ENCODE results near the gene GPX3. TPM values are rescaled to one million over a fixed set of nuclear protein-coding genes. Genes with fewer than 3 reads are reported as not detected.
A peak's percentile ranks its signal among the peaks of the same experiment; 100 is the strongest.

GPX3 gene
- total and polyA plus RNA-seq, 2 of the 13 experiments (the other 11 are each of a cell fraction or from before 2014, with no cell fraction given) = 33.8 to 1,892 TPM

GRCh38 chr5:151030379-151030778 is 10.0 kb downstream of the GPX3 start:
- intact Hi-C loops (cut with micrococcal nuclease; ENCODE audit: unreplicated experiment) = no loop called here
- peak; percentile 27 for ATAC-seq
- peaks cover 15% of the 10 kb centered on the region; the same call in 1 of the 2 replicates for H4K20me1 ChIP-seq (ENCODE audit: insufficient read depth, low read length)
- peaks cover under 1% of the 10 kb centered on the region for H3K4me1 ChIP-seq (ENCODE audit: insufficient read depth, low read length)
- POLR2A ChIA-PET = no interaction called here
- no peak overlapping the region for H3K4me2 ChIP-seq (ENCODE audit: low read depth, low read length)
- H3K9ac ChIP-seq (ENCODE audit: insufficient read depth, low read depth, low read length) = no peak overlapping the region
- in situ Hi-C loops (cut with HindIII; ENCODE audit: extremely low pct_ligation_motif_present, low pct_unique_long_range_greater_than_20kb) = no loop called here
- no peak overlapping the region for H3K27ac ChIP-seq (ENCODE audit: extremely low read length, insufficient read depth, low read length)
- H2AFZ ChIP-seq (ENCODE audit: low read length) = no peak overlapping the region
- H3K36me3 ChIP-seq (replicated peaks in 1 of 2; ENCODE audit: control insufficient read depth in 1 of 2, insufficient read depth in 2 of 2, low read length in 2 of 2) = peaks cover 47 to 86% of the 10 kb centered on the region in 2 experiments
- no peak for DNase-seq (ENCODE audit: low spot score)
- H3K79me2 ChIP-seq (ENCODE audit: insufficient read depth, low read length) = no peaks in the 10 kb centered on the region
- TF ChIP-seq POLR2A (IDR thresholded peaks at IDR 0.05; ENCODE audit: insufficient read depth in 1 of 2, low read depth in 2 of 2, low read length in 2 of 2) (peak in 1 of 2 experiments; percentile 3; a peak in 1 of 4 replicates), ZNF550 (CRISPR knock-in tag; IDR thresholded peaks at IDR 0.05; ENCODE audit: borderline replicate concordance) (no peak), JARID2 (CRISPR knock-in tag; IDR thresholded peaks at IDR 0.05; ENCODE audit: insufficient replicate concordance) (no peak), CHD2 (IDR thresholded peaks at IDR 0.05; ENCODE audit: low read depth, low read length) (no peak), JUN (CRISPR knock-in tag; IDR thresholded peaks at IDR 0.05) (no peak), HNF1B (CRISPR knock-in tag; IDR thresholded peaks at IDR 0.05) (no peak)
- BruUV-seq (replicated peaks) = no TSS peak
- 93% methylated on average over 3 of the region's 4 CpGs for WGBS (ENCODE audit: low lambda C conversion rate)
- H3K9me3 ChIP-seq (ENCODE audit: low read length) = no peaks in the 10 kb centered on the region
- CTCF ChIA-PET (ENCODE audit: low intra/inter-chr PET ratio, low total read pairs) = no interaction called here
- no peak for FAIRE-seq
- no peak overlapping the region for H3K4me3 ChIP-seq (replicated peaks in 1 of 3; ENCODE audit: insufficient read depth in 1 of 3, low read depth in 2 of 3, low read length in 3 of 3)
- H3K27me3 ChIP-seq (ENCODE audit: control insufficient read depth in 1 of 2, insufficient read depth in 2 of 2, low read length in 2 of 2) = no peaks in the 10 kb centered on the region

GRCh38 chr5:151031554-151031953 is 11.2 kb downstream of the GPX3 start:
- Histone ChIP-seq H4K20me1 (ENCODE audit: insufficient read depth, low read length) (peaks cover 9% of the 10 kb centered on the region; the same call in 1 of the 2 replicates), H3K9ac (ENCODE audit: insufficient read depth, low read depth, low read length) (no peak overlapping the region), H3K4me2 (ENCODE audit: low read depth, low read length) (no peak overlapping the region), H3K27me3 (ENCODE audit: control insufficient read depth in 1 of 2, insufficient read depth in 2 of 2, low read length in 2 of 2) (no peaks in the 10 kb centered on the region), H3K79me2 (ENCODE audit: insufficient read depth, low read length) (no peaks in the 10 kb centered on the region), H3K4me1 (ENCODE audit: insufficient read depth, low read length) (no peaks in the 10 kb centered on the region), H3K27ac (ENCODE audit: extremely low read length, insufficient read depth, low read length) (no peak overlapping the region), H2AFZ (ENCODE audit: low read length) (no peak overlapping the region), H3K9me3 (ENCODE audit: low read length) (no peaks in the 10 kb centered on the region), H3K36me3 (replicated peaks in 1 of 2; ENCODE audit: control insufficient read depth in 1 of 2, insufficient read depth in 2 of 2, low read length in 2 of 2) (peaks cover 47 to 86% of the 10 kb centered on the region in 2 experiments), H3K4me3 (replicated peaks in 1 of 3; ENCODE audit: insufficient read depth in 1 of 3, low read depth in 2 of 3, low read length in 3 of 3) (no peak overlapping the region)
- WGBS (ENCODE audit: low lambda C conversion rate) = over 99% methylated on average over 11 of the region's 11 CpGs
- ATAC-seq = no peak
- no TSS peak for BruUV-seq (replicated peaks)
- in situ Hi-C loops (cut with HindIII; ENCODE audit: extremely low pct_ligation_motif_present, low pct_unique_long_range_greater_than_20kb) = no loop called here
- POLR2A ChIA-PET = no interaction called here
- no peak for DNase-seq (ENCODE audit: low spot score)
- intact Hi-C loops (cut with micrococcal nuclease; ENCODE audit: unreplicated experiment) = no loop called here
- no peak for FAIRE-seq
- CTCF ChIA-PET (ENCODE audit: low intra/inter-chr PET ratio, low total read pairs) = no interaction called here
- TF ChIP-seq ATF7 (IDR thresholded peaks at IDR 0.05) (no peak), ATF7 (CRISPR knock-in tag; IDR thresholded peaks at IDR 0.05) (no peak), HCFC1 (IDR thresholded peaks at IDR 0.05; ENCODE audit: low read depth, low read length) (no peak), GLI4 (CRISPR knock-in tag; IDR thresholded peaks at IDR 0.05; ENCODE audit: borderline replicate concordance) (no peak), CC2D1A (CRISPR knock-in tag; IDR thresholded peaks at IDR 0.05) (no peak), ADNP (CRISPR knock-in tag; IDR thresholded peaks at IDR 0.05) (no peak), PLRG1 (conservative IDR thresholded peaks at IDR 0.05) (no peak), AHDC1 (CRISPR knock-in tag; IDR thresholded peaks at IDR 0.05; ENCODE audit: borderline replicate concordance) (no peak)
